H9 (cell line): ENCODE data around the gene GLI2. TPM values are rescaled to one million over a fixed set of nuclear protein-coding genes. Genes with fewer than 3 reads are reported as not detected.

Source experiments
- DNase-seq: peaks from one replicate; pipeline ENCODE4 v3.0.0-alpha.2; 2017
- H2AFZ ChIP-seq: one replicate; pipeline ENCODE4 v1.6.1; 2013; ENCODE audit warnings: mild to moderate bottlenecking, low read length, control low read depth, moderate library complexity
- H2AK5ac ChIP-seq: 2 replicates; pipeline ENCODE4 v1.6.1; 2013; ENCODE audit warnings: low read length, control low read depth, mixed read lengths; ENCODE audit not compliant: insufficient read length
- H2BK120ac ChIP-seq: one replicate; pipeline ENCODE4 v1.6.1; 2013; ENCODE audit warnings: low read depth, mild to moderate bottlenecking, low read length, control low read depth, inconsistent platforms; ENCODE audit not compliant: poor library complexity, severe bottlenecking
- H2BK12ac ChIP-seq: 2 replicates; pipeline ENCODE4 v1.6.1; 2013; ENCODE audit warnings: low read length, control low read depth, mixed read lengths, low read depth; ENCODE audit not compliant: insufficient read length
- H2BK15ac ChIP-seq: 2 replicates; pipeline ENCODE4 v1.6.1; 2013; ENCODE audit warnings: low read depth, low read length, control low read depth
- H2BK20ac ChIP-seq: one replicate; pipeline ENCODE4 v1.6.1; 2013; ENCODE audit warnings: low read depth, mild to moderate bottlenecking, low read length, control low read depth, inconsistent platforms; ENCODE audit not compliant: poor library complexity, severe bottlenecking
- H2BK5ac ChIP-seq: 2 replicates; pipeline ENCODE4 v1.6.1; 2013; ENCODE audit warnings: low read length, control low read depth, mixed read lengths; ENCODE audit not compliant: insufficient read length
- H3K14ac ChIP-seq: 2 replicates; pipeline ENCODE4 v1.6.1; 2013; ENCODE audit warnings: low read length, control low read depth; ENCODE audit not compliant: insufficient read depth
- H3K18ac ChIP-seq: 2 replicates; pipeline ENCODE4 v1.6.1; 2013; ENCODE audit warnings: low read depth, mild to moderate bottlenecking, mixed read lengths, low read length, control low read depth; ENCODE audit not compliant: insufficient read length
- H3K23ac ChIP-seq: 2 replicates; pipeline ENCODE4 v1.6.1; 2013; ENCODE audit warnings: low read length, control low read depth, mixed read lengths, low read depth; ENCODE audit not compliant: insufficient read length
- H3K23me2 ChIP-seq: 2 replicates; pipeline ENCODE4 v1.6.1; 2013; ENCODE audit warnings: low read depth, mild to moderate bottlenecking, mixed read lengths, low read length, control low read depth; ENCODE audit not compliant: insufficient read length, poor library complexity, severe bottlenecking
- H3K27ac ChIP-seq: 2 replicates; pipeline ENCODE4 v1.5.1; 2013; ENCODE audit warnings: low read length, control low read depth, mixed read lengths, low read depth; ENCODE audit not compliant: insufficient read length
- H3K27me3 ChIP-seq: 2 replicates; pipeline ENCODE4 v1.6.1; 2013; ENCODE audit warnings: low read length, control low read depth, inconsistent platforms; ENCODE audit not compliant: insufficient read depth
- H3K4ac ChIP-seq: 2 replicates; pipeline ENCODE4 v1.6.1; 2013; ENCODE audit warnings: low read depth, mild to moderate bottlenecking, control low read depth, inconsistent platforms, low read length, moderate library complexity
- H3K4me1 ChIP-seq: 2 replicates; pipeline ENCODE4 v1.6.1; 2013; ENCODE audit warnings: low read length, control low read depth, inconsistent platforms; ENCODE audit not compliant: insufficient read depth
- H3K4me2 ChIP-seq: 2 replicates; pipeline ENCODE4 v1.6.1; 2013; ENCODE audit warnings: low read length, control low read depth, mixed read lengths; ENCODE audit not compliant: insufficient read length, insufficient read depth
- H3K56ac ChIP-seq: 2 replicates; pipeline ENCODE4 v1.6.1; 2013; ENCODE audit warnings: low read depth, mild to moderate bottlenecking, mixed read lengths, low read length, control low read depth; ENCODE audit not compliant: insufficient read length
- H3K79me1 ChIP-seq: 2 replicates; pipeline ENCODE4 v1.6.1; 2013; ENCODE audit warnings: low read depth, mild to moderate bottlenecking, moderate library complexity, low read length, control low read depth, inconsistent platforms; ENCODE audit not compliant: insufficient read depth, poor library complexity, severe bottlenecking
- H3K79me2 ChIP-seq: 2 replicates; pipeline ENCODE4 v1.6.1; 2013; ENCODE audit warnings: low read length, control low read depth, inconsistent platforms; ENCODE audit not compliant: insufficient read depth
- H3K9ac ChIP-seq: 2 replicates; pipeline ENCODE4 v1.6.1; 2013; ENCODE audit warnings: low read length, control low read depth, mixed read lengths; ENCODE audit not compliant: insufficient read length; ENCODE audit errors: extremely low read depth
- H3K9me3 ChIP-seq: one replicate; pipeline ENCODE4 v1.6.1; 2013; ENCODE audit warnings: low read depth, low read length, inconsistent platforms; ENCODE audit not compliant: control insufficient read depth
- H3T11ph ChIP-seq: one replicate; pipeline ENCODE4 v1.6.1; 2013; ENCODE audit warnings: mild to moderate bottlenecking, low read length, control low read depth, inconsistent platforms
- H4K20me1 ChIP-seq: one replicate; pipeline ENCODE4 v1.6.1; 2013; ENCODE audit not compliant: control insufficient read depth, insufficient read length, insufficient read depth
- H4K5ac ChIP-seq: 2 replicates; pipeline ENCODE4 v1.6.1; 2013; ENCODE audit warnings: low read depth, mild to moderate bottlenecking, mixed read lengths, low read length, control low read depth; ENCODE audit not compliant: insufficient read length
- H4K8ac ChIP-seq: replicated peaks from 2 replicates; pipeline ENCODE4 v1.6.1; 2013; ENCODE audit warnings: low read length, control low read depth, mixed read lengths, low read depth; ENCODE audit not compliant: insufficient read length
- H4K91ac ChIP-seq: 2 replicates; pipeline ENCODE4 v1.6.1; 2013; ENCODE audit warnings: low read depth, mild to moderate bottlenecking, moderate library complexity, mixed read lengths, low read length, control low read depth; ENCODE audit not compliant: insufficient read length
- H3K27ac Mint-ChIP-seq, 3 experiments: 2 replicates in 2 of 3; 3 replicates in 1 of 3; pipeline ENCODE4 v1.8.0; 2020 to 2021; ENCODE audit warnings: mixed read lengths in 3 of 3, mild to moderate bottlenecking in 1 of 3, moderate library complexity in 1 of 3
- H3K27me3 Mint-ChIP-seq: 2 replicates; pipeline ENCODE4 v1.8.0; 2021; ENCODE audit warnings: low read depth, mild to moderate bottlenecking, moderate library complexity, mixed read lengths
- H3K36me3 Mint-ChIP-seq, 3 experiments: 2 replicates in 2 of 3; 3 replicates in 1 of 3; pipeline ENCODE4 v1.8.0; 2020 to 2021; ENCODE audit warnings: low read depth in 3 of 3, mixed read lengths in 3 of 3; ENCODE audit not compliant: insufficient read depth in 1 of 3
- H3K4me1 Mint-ChIP-seq, 2 experiments: 2 replicates each; pipeline ENCODE4 v1.8.0; 2020; ENCODE audit warnings: mixed read lengths in 2 of 2
- H3K4me3 Mint-ChIP-seq, 2 experiments: 2 replicates in 1 of 2; 3 replicates in 1 of 2; pipeline ENCODE4 v1.8.0; 2020 to 2021; ENCODE audit warnings: mild to moderate bottlenecking in 2 of 2, mixed read lengths in 2 of 2, moderate library complexity in 1 of 2
- H3K9me3 Mint-ChIP-seq, 2 experiments: 2 replicates in 1 of 2; 3 replicates in 1 of 2; pipeline ENCODE4 v1.8.0; 2020; ENCODE audit warnings: mild to moderate bottlenecking in 2 of 2, mixed read lengths in 2 of 2, moderate library complexity in 1 of 2
- WGBS: extraction: QIAGEN DNeasy Blood & Tissue Kit; methylation state at CpG from one replicate; pipeline ENCODE4 v1.1.7; 2013; ENCODE audit warnings: missing lambda C conversion rate, low lambda C conversion rate, mixed read lengths; ENCODE audit not compliant: insufficient read length; ENCODE audit errors: extremely low coverage; 5-methylcytosine and 5-hydroxymethylcytosine counted together
- total RNA-seq: library from RNA; stranded (reverse); gene quantifications from 2 replicates; pipeline ENCODE4 v1.2.1, GENCODE V29; 2021
- TF ChIP-seq, protein P1 (sequence below): fragments of 200-600 bp; sonication (generic); conservative IDR thresholded peaks from 3 replicates; pipeline ENCODE4 v1.8.0; 2021; ENCODE audit warnings: antibody characterized with exemption, mild to moderate bottlenecking

GLI2 gene
- total RNA-seq, 1 experiment from 2014 or later: 56.7 TPM

- no peaks in the 10 kb centered on the region for H3K9me3 Mint-ChIP-seq
- H3K23ac ChIP-seq: no peak overlapping the region
- H4K20me1 ChIP-seq: no peaks in the 10 kb centered on the region
- no peaks in the 10 kb centered on the region for H3K23me2 ChIP-seq
- no peak overlapping the region for H2BK12ac ChIP-seq
- no peak overlapping the region for H2AFZ ChIP-seq
- H3K79me1 ChIP-seq: peaks cover 6% of the 10 kb centered on the region
- H3T11ph ChIP-seq: no peak overlapping the region
- H3K4me2 ChIP-seq: no peak overlapping the region
- no peak overlapping the region for H3K56ac ChIP-seq
- no peak overlapping the region for H2BK120ac ChIP-seq
- H2AK5ac ChIP-seq: no peak overlapping the region
- H4K91ac ChIP-seq: no peak overlapping the region
- peaks cover 0 to 4% (median 2%) of the 10 kb centered on the region in 3 experiments; a peak in 2 of 7 replicates for H3K36me3 Mint-ChIP-seq
- H3K27ac ChIP-seq: no peak overlapping the region
- no CpG with 5 or more reads among the region's 14 CpGs for WGBS
- no peak overlapping the region for H3K18ac ChIP-seq
- DNase-seq: no peak
- peaks cover 18% of the 10 kb centered on the region for H3K4me1 ChIP-seq
- no peak overlapping the region for H4K5ac ChIP-seq
- H2BK5ac ChIP-seq: no peak overlapping the region
- H3K27me3 ChIP-seq: no peaks in the 10 kb centered on the region
- peaks cover 69 to 81% of the 10 kb centered on the region in 2 experiments for H3K4me1 Mint-ChIP-seq
- no peak overlapping the region for H3K9ac ChIP-seq
- no peaks in the 10 kb centered on the region for H3K27me3 Mint-ChIP-seq
- TF ChIP-seq, protein P1, sequence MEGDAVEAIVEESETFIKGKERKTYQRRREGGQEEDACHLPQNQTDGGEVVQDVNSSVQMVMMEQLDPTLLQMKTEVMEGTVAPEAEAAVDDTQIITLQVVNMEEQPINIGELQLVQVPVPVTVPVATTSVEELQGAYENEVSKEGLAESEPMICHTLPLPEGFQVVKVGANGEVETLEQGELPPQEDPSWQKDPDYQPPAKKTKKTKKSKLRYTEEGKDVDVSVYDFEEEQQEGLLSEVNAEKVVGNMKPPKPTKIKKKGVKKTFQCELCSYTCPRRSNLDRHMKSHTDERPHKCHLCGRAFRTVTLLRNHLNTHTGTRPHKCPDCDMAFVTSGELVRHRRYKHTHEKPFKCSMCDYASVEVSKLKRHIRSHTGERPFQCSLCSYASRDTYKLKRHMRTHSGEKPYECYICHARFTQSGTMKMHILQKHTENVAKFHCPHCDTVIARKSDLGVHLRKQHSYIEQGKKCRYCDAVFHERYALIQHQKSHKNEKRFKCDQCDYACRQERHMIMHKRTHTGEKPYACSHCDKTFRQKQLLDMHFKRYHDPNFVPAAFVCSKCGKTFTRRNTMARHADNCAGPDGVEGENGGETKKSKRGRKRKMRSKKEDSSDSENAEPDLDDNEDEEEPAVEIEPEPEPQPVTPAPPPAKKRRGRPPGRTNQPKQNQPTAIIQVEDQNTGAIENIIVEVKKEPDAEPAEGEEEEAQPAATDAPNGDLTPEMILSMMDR: no peak
- no peak overlapping the region for H3K14ac ChIP-seq
- no peak overlapping the region for H4K8ac ChIP-seq
- H3K4me3 Mint-ChIP-seq: no peak overlapping the region
- H3K4ac ChIP-seq: no peak overlapping the region
- peak overlapping the region in 1 of 3 experiments; percentile 54; a peak in 4 of 7 replicates for H3K27ac Mint-ChIP-seq
- no peak overlapping the region for H2BK20ac ChIP-seq
- peaks cover 26% of the 10 kb centered on the region; the same call in 1 of the 2 replicates for H3K79me2 ChIP-seq
- H2BK15ac ChIP-seq: no peak overlapping the region
- H3K9me3 ChIP-seq: no peaks in the 10 kb centered on the region
These were observed 35.6 kb downstream of the GLI2 start for GRCh38 chr2:120771111-120771780.
